HG03457 (cell line): ENCODE results near the gene FARS2.
A peak's percentile ranks its signal among the peaks of the same experiment; 100 is the strongest.

Experiments used
- ATAC-seq: cut with Tn5 transposase; IDR thresholded peaks from one replicate; pipeline ENCODE4 v1.9.1; 2021; ENCODE audit warnings: moderate number of reproducible peaks; ENCODE audit not compliant: unreplicated experiment

The FARS2 gene

GRCh38 chr6:5459346-5459745 is 198.0 kb downstream of the FARS2 start:
- ATAC-seq: no peak

- no peak for ATAC-seq
These were observed 200.1 kb downstream of the FARS2 start for GRCh38 chr6:5461365-5461764.

GRCh38 chr6:5462856-5463255 is 201.5 kb downstream of the FARS2 start:
- no peak for ATAC-seq

GRCh38 chr6:5463690-5464089 is 202.4 kb downstream of the FARS2 start:
- no peak for ATAC-seq

GRCh38 chr6:5464099-5464885 is 203.0 kb downstream of the FARS2 start:
- no peak for ATAC-seq

GRCh38 chr6:5466281-5467136 is 205.2 kb downstream of the FARS2 start:
- ATAC-seq: no peak

GRCh38 chr6:5468586-5468985 is 207.3 kb downstream of the FARS2 start:
- no peak for ATAC-seq

- ATAC-seq: no peak
These were observed 208.0 kb downstream of the FARS2 start for GRCh38 chr6:5469101-5469846.

GRCh38 chr6:5471044-5471443 is 209.7 kb downstream of the FARS2 start:
- ATAC-seq: no peak

GRCh38 chr6:5471637-5472398 is 210.5 kb downstream of the FARS2 start:
- ATAC-seq: no peak

GRCh38 chr6:5472571-5472970 is 211.3 kb downstream of the FARS2 start:
- no peak for ATAC-seq

- ATAC-seq: no peak
These were observed 214.5 kb downstream of the FARS2 start for GRCh38 chr6:5475779-5476178.

- ATAC-seq: no peak
These were observed 217.1 kb downstream of the FARS2 start for GRCh38 chr6:5478380-5478779.

- no peak for ATAC-seq
These were observed 219.7 kb downstream of the FARS2 start for GRCh38 chr6:5481033-5481432.

- ATAC-seq: no peak
These were observed 220.4 kb downstream of the FARS2 start for GRCh38 chr6:5481750-5482149.

- ATAC-seq: no peak
These were observed 221.3 kb downstream of the FARS2 start for GRCh38 chr6:5482619-5483018.

- ATAC-seq: no peak
These were observed 223.4 kb downstream of the FARS2 start for GRCh38 chr6:5484692-5485091.

- peak; percentile 95 for ATAC-seq
These were observed 224.9 kb downstream of the FARS2 start for GRCh38 chr6:5486214-5486613.

GRCh38 chr6:5490501-5491069 is 229.3 kb downstream of the FARS2 start:
- no peak for ATAC-seq

- no peak for ATAC-seq
These were observed 231.0 kb downstream of the FARS2 start for GRCh38 chr6:5492356-5492755.
